Choroid plexus epithelial cell (primary cell): ENCODE measurements around the gene ZIC5.
A peak's percentile ranks its signal among the peaks of the same experiment; 100 is the strongest.

Source experiments
- DNase-seq: peaks from one replicate; pipeline ENCODE4 v3.0.0-alpha.2; 2010; ENCODE audit warnings: low read depth
- H3K4me3 ChIP-seq: 2 replicates; pipeline ENCODE4 v1.5.1; 2011; ENCODE audit warnings: low read depth, mild to moderate bottlenecking, control low read depth, low read length, moderate library complexity
- TF ChIP-seq, protein P1 (sequence below): conservative IDR thresholded peaks from 2 replicates; pipeline ENCODE4 v1.5.1; 2011; ENCODE audit warnings: low read depth, mild to moderate bottlenecking, control low read depth, inconsistent platforms, low read length, moderate library complexity

ZIC5 gene

DNA sequence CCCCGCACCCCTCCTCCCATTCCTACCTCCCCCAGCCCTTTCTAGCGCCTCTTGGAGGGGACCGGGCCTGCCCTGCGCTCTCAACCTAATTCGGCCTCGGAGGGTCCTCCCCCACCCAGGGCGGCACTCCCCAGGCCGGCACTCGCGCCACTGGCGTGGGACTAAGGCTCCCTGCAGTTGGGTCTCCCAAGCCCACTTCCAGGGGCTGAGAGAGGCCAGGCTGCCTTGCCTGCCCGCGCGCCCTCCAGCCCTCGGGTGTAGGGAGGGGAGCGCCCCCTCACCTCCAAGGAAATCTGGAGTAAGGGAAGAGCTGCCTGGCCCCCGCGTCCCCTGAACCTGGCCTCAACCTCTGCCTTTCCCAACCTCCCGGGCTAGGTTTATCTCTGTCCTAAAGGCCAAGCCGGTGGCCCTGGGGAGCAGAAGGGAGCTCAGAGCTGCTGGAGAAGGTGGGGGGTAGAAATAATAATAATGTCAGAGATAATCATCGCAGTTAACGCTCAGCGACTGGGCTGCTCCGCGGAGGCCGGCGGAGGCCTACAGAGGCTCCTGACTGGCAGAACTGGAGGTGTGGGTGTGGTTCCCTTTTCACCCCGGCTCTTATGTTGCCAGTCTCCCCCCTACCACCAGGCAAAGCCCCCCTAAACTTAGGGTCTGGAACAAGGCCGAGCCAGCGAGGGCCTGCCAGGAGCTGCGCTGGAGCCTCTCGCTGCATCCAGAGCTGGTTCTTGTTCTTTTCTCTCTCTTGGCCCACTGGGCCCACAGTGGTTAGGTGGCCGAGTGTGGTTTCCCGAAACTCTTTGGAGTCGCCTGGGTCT lies 19.7 kb upstream of the ZIC5 start:
- TF ChIP-seq, protein P1, sequence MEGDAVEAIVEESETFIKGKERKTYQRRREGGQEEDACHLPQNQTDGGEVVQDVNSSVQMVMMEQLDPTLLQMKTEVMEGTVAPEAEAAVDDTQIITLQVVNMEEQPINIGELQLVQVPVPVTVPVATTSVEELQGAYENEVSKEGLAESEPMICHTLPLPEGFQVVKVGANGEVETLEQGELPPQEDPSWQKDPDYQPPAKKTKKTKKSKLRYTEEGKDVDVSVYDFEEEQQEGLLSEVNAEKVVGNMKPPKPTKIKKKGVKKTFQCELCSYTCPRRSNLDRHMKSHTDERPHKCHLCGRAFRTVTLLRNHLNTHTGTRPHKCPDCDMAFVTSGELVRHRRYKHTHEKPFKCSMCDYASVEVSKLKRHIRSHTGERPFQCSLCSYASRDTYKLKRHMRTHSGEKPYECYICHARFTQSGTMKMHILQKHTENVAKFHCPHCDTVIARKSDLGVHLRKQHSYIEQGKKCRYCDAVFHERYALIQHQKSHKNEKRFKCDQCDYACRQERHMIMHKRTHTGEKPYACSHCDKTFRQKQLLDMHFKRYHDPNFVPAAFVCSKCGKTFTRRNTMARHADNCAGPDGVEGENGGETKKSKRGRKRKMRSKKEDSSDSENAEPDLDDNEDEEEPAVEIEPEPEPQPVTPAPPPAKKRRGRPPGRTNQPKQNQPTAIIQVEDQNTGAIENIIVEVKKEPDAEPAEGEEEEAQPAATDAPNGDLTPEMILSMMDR = no peak

DNA sequence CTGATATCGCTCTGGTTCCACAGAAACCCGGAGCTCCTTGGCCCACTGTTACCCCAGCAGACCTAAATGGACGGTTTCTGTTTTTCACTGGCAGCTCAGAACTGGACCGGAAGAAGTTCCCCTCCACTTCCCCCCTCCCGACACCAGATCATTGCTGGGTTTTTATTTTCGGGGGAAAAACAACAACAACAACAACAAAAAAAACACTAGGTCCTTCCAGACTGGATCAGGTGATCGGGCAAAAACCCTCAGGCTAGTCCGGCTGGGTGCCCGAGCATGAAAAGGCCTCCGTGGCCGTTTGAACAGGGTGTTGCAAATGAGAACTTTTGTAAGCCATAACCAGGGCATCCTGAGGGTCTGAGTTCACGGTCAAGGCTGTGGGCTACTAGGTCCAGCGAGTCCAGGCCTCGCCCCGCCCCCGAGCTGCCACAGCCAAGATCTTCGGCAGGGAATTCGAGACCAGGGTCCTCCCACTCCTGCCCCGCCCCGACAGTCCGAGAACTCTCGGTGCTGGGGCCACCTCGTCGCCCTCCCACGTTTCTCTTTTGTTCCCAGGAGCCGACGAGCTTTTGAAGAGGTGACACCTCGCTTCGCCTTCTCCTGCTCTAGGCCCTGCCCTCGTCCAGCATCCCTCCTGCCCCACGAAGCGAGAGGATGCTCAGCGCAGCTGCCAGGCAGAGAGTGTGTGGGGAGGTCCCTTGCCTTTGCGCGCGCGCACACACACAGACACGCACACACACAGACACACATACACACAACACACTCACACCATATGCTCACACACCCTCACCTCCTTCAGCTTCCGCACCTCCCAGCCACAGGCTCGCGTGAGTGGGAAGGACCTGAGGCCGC lies 18.8 kb upstream of the ZIC5 start:
- TF ChIP-seq, protein P1 = no peak
- peak overlapping the region; percentile 29 for H3K4me3 ChIP-seq
- DNase-seq = peak; percentile 81

More for the DNA sequence above, 19.7 kb upstream of the ZIC5 start:
- H3K4me3 ChIP-seq = peak overlapping the region; percentile 29
- peak; percentile 58 for DNase-seq

DNA sequence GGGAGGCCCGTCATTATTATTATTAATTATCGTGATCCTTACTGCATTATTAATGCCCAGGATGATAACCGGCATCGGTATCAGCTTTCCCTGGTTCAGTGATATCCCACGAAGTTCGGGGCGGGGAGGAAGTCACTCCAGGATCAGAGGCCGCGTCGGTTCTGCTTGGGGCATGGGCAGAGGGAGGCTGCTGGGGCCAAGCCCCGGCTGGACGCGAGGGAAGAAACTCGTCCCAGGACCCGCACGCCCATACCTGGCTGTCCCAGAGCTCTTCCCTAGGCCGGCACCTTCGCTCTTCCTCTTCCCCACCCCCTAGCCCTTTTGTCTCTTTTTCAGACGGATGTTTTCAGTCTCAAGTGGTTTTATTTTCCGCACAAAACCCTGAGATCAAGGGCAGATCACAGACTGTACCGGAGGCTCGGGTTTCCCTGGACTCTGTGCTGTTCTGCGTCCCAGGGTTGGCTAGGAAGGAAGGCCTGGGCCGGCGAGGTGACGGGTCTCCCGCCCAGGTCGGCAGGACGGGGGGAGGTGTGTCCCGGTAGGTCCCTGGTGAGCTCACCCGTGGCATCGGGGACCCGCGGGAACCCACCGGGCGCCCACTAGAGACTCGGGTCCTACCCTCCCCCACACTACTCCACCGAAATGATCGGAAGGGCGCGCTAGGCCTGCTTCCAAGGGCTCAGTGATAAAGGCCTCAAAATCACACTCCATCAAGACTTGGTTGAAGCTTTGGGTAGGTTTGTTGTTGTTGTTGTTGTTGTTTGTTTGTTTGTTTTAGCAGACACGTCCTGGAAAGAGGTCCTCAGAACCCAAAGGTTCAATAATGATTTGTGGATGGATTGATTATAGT lies 17.9 kb upstream of the ZIC5 start:
- DNase-seq = peak; percentile 77
- TF ChIP-seq, protein P1 = no peak

DNA sequence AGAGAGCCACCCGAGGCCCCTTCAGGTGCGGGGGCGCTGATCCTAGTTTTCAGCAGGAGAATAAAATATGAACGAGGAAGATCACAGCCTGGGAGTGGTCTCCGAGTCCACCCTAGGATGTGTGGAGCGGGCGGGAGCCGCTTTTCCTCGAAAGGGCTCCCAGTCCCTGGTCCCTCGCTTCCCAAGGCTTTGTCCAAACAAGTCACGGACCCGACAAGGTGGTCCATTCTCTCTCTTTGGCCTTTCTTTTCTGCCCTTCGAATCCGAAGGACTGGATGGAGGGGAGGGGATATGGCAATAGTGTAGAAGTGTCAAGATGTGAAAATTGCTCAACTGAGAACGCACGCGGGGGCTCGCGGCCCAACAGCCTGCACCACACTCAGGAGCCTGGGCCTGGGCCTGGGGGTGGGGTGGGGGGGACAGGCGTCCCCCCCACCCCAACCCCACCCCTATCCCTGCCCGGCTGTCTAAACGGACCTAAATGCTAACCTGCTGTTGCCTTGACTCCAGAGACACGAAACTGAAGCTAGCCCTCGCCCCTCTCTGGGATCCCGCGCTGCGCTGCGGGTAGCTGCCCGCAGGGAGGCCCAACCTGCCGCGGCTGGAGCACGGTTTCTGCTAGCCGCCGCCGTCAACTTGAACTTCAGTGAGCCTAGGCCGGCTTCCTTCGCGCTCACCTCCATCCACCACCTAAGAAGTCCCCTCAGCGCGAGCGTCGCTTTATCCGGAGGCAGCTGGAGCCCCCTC lies 17.1 kb upstream of the ZIC5 start:
- DNase-seq = peak; percentile 61

More for the DNA sequence above, 17.9 kb upstream of the ZIC5 start:
- peak overlapping the region; percentile 43 for H3K4me3 ChIP-seq

DNA sequence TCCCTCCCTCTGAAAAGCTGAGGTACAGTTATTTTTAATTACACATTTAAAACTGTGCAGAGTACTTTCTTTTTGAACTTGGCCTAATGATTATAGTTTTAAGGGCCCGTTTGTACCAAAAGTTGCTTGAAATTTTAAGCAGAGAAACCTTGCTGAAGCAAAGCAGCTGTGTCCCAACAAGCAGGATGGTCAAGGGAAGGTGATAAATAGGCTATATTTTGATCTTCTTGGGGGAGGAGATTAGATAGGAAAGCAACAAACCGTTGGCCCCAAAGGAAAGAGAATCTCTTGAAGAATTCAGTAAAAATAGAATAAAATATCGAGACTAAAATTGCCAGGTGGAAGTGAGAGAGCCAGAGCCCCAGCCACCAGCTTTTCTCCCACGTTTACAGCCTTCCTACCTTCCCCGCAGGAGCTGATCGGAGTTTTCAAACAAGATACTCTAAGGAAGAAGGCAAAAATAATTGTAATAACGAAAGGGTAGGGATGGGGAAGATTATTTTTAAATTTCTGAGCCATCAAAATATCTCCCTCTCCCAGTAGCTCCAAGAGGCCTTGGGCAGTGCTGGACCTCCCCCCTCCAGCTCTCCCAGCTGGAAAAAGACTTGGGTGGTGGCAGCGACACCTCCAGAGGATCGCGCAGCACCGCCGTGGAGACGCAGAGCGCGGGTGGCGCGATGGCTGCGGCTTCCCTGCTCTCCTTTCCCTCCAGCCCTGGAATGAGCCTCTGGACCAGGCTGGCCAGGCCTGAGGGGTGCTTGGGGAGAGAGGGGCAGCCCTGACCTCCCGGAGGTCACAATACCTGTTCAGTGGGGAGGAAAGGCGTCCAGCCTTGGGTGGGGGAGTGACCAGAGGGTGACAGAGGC lies 15.8 kb upstream of the ZIC5 start:
- H3K4me3 ChIP-seq = peak overlapping the region; percentile 90
- TF ChIP-seq, protein P1 = no peak
- DNase-seq = no peak

More for the DNA sequence above, 17.1 kb upstream of the ZIC5 start:
- TF ChIP-seq, protein P1 = peak; percentile 8
- H3K4me3 ChIP-seq = peak overlapping the region; percentile 43
